Measurements from ENCODE around the gene TOPAZ1. TPM values are rescaled to one million over a fixed set of nuclear protein-coding genes. Genes with fewer than 3 reads are reported as not detected.

TOPAZ1 gene
- 0.01 TPM for polyA plus RNA-seq
- long read RNA-seq, donor 1, result 0 reads
- long read RNA-seq, donor 2, result 0 reads
- long read RNA-seq, donor 3, result 0 reads
- long read RNA-seq, donor 4, result 0 reads
- long read RNA-seq, donor 5, result 0 reads
- long read RNA-seq, donor 6, result 0 reads
- long read RNA-seq, donor 7, result 0 reads
- long read RNA-seq, donor 8, result 0 reads
- long read RNA-seq, donor 9, result 0 reads
- long read RNA-seq, donor 10, result 0 reads
- long read RNA-seq, donor 11, result 0 reads

DNA sequence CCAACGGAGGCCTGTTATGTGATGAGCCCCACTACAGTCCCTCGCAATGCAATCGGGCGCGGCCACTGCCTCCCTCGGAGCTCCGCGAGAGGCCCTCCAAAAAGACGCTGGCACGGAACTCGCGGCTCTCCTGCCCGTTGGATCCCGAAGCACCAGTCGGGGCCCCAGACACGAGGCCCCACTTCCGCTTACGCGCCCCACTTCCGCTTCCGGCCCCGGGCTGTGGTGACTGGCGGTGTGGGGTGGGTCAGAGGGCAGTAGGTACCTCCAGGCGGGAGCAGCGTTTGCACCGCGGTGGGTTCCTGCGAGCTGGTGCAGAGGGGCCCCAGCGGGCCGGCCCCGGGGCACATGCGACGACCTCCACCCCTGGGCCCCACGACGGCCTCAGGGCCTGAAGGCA lies at the start of gene TOPAZ1:
Gene TOPAZ1, plus strand, starts transcription at position 181 of the 400 bp plus-strand sequence. Its CDS starts 168 bp downstream, at position 349.
- H3K27me3 ChIP-seq (ENCODE audit: control insufficient read depth, insufficient read depth, low read length), result no peaks in the 10 kb centered on the region
- no peak within 1 kb of the TSS for H3K4me3 ChIP-seq (ENCODE audit: low read length)
- peaks cover 9% of the 10 kb centered on the region for H3K9me3 ChIP-seq (ENCODE audit: control insufficient read depth, low read depth, low read length)
- H3K27ac ChIP-seq (ENCODE audit: low read length), result no peak within 1 kb of the TSS
- WGBS (ENCODE audit: insufficient coverage, low lambda C conversion rate), result no CpG with 5 or more reads among the region's 35 CpGs
- peaks cover 14% of the 10 kb centered on the region for H3K4me1 ChIP-seq (ENCODE audit: control insufficient read depth, insufficient read depth, low read length)
- no peaks in the 10 kb centered on the region for H3K36me3 ChIP-seq (ENCODE audit: control insufficient read depth, insufficient read depth, low read length)
- DNase-seq, result no peak

DNA sequence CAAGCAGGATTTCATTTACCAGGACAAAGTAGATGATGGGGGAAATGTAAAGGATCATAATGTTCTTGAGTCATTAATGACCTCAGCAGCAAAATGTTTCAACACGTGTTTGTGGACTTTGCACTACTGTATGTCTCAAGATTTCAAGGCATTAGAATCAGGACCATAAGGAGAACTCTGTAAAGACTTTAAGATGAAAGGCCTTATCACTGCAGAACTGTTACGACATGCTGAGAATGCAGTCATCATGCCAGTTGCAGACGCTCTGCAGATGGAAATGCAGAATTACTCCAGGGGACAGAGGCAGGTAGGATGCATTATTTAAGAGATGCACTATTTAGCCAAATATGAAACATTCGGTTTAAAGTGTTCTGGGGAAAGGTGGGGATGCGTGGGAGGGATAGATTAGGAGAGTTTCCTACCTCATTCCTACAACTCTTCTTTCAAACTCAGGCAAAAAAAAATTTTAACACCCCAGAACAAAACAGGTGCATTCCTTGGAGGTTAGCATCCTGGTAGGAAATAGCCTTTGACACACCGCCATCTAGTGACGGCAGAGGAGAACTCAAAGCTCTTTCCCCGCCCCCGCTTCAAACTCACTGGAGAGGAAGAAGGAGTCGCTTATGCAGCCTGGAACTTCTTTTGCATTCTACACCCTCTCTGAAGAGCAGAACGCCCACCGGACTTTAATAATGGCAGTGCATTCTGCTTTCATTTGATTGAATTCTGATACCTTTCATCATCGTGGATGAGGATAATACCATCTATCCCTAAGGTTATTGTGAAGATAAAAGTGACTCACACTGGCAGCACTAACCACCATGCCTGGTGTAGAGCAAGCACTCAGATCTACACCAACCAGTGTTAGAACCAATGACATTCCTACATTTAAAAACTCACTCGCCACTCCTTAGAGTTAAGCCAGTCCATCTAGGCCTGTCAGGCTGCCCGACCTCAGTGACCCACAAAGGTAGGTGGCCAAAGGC lies 43.1 kb upstream of the TOPAZ1 start:
- 7% methylated on average over 2 of the region's 15 CpGs for WGBS (ENCODE audit: insufficient coverage, low lambda C conversion rate)
- Histone ChIP-seq H3K9me3 (ENCODE audit: control insufficient read depth, low read depth, low read length) (no peaks in the 10 kb centered on the region), H3K4me1 (ENCODE audit: control insufficient read depth, insufficient read depth, low read length) (peaks cover 32% of the 10 kb centered on the region), H3K27me3 (ENCODE audit: control insufficient read depth, insufficient read depth, low read length) (no peaks in the 10 kb centered on the region), H3K36me3 (ENCODE audit: control insufficient read depth, insufficient read depth, low read length) (no peaks in the 10 kb centered on the region), H3K4me3 (ENCODE audit: low read length) (no peak overlapping the region), H3K27ac (ENCODE audit: low read length) (peak overlapping the region; percentile 92)
- DNase-seq, result peak; percentile 91 to 96

DNA sequence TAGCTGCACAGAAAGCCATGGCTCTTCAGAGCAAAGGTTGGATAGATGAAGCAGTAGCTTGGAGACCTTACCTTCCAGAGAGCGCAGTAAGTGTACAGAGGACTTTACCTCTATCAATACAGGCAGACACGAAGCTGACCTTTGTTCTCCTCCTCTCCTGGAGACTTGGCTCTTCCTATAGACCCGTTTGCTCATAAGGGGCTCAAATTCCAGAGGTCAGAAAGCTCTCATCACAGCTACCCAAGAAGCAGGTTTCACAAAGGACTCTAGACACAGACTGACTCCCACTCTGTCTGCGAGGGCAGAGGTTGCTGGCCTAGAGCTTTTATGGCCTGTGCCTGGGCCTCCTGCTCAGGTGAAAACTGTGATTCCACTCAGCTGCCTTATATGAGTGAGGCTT lies 35.4 kb upstream of the TOPAZ1 start:
- Histone ChIP-seq H3K27me3 (ENCODE audit: control insufficient read depth, insufficient read depth, low read length) (no peaks in the 10 kb centered on the region), H3K4me1 (ENCODE audit: control insufficient read depth, insufficient read depth, low read length) (peaks cover 55% of the 10 kb centered on the region), H3K36me3 (ENCODE audit: control insufficient read depth, insufficient read depth, low read length) (no peaks in the 10 kb centered on the region), H3K27ac (ENCODE audit: low read length) (peak overlapping the region; percentile 94), H3K9me3 (ENCODE audit: control insufficient read depth, low read depth, low read length) (no peaks in the 10 kb centered on the region), H3K4me3 (ENCODE audit: low read length) (no peak overlapping the region)
- DNase-seq, result peak; percentile 95 to 98
- WGBS (ENCODE audit: insufficient coverage, low lambda C conversion rate), result 10% methylated on average over 2 of the region's 4 CpGs

DNA sequence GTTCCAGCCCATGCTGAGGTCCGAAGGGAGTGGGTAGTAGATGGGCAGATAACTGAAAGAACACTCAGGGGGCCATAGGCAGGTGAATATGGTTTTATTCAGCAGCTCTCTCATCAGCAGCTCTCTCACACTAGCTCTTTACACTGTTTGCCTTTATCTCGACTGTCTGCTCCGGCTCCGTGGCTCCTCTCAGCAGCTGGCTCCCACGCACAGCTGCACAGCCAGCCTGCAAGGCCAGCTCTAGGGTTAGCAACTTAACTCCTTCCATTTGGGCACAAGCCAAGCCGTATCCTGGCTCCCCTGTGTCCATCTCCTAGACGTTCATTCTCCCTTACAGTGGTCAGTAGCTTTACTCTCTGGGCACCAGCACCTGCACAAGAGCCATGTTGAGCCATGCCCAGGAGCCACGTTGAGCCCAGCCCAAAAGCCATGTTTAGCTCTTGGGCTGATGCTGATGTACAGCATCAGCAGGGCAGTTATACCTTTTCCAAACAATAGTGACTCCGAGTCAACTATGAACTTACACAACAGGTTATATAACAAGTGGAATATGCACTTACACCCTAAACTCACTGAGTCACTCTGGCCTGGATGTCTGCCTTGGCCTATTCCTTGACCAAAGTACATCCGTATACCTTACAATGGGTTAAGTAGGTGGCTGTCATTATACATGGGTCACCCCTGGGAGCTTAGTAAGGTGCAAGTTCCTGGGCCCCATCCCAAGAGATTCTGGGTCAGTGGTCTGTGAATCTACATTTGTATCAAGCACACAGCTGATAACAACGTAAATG lies 34.6 kb upstream of the TOPAZ1 start:
- WGBS (ENCODE audit: insufficient coverage, low lambda C conversion rate), result 87% methylated on average over 3 of the region's 11 CpGs
- DNase-seq, result peak in 1 of 2 donors; percentile 67
- H3K27ac ChIP-seq (ENCODE audit: low read length), result peak overlapping the region; percentile 94
- no peaks in the 10 kb centered on the region for H3K27me3 ChIP-seq (ENCODE audit: control insufficient read depth, insufficient read depth, low read length)
- no peaks in the 10 kb centered on the region for H3K9me3 ChIP-seq (ENCODE audit: control insufficient read depth, low read depth, low read length)
- H3K4me3 ChIP-seq (ENCODE audit: low read length), result no peak overlapping the region
- no peaks in the 10 kb centered on the region for H3K36me3 ChIP-seq (ENCODE audit: control insufficient read depth, insufficient read depth, low read length)
- peaks cover 47% of the 10 kb centered on the region for H3K4me1 ChIP-seq (ENCODE audit: control insufficient read depth, insufficient read depth, low read length)

DNA sequence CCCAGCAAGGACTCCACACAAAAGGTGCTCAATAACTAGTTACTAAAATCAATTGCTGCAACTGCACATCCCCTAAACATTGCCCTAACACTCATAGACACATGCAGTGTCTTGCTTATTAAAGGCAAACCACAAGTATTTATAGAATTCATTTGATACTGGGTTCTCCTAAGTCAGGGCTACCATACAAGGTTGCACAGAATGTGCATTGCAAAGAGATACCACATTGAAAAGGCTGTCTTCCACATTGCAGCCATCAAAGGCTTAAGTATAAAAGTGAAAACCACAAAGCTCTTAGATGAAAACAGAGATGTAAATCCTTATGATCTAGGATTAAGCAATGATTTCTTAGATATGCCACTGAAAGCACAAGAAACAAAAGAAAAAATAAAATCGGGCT lies 33.6 kb upstream of the TOPAZ1 start:
- Histone ChIP-seq H3K4me3 (ENCODE audit: low read length) (no peak overlapping the region), H3K4me1 (ENCODE audit: control insufficient read depth, insufficient read depth, low read length) (peaks cover 42% of the 10 kb centered on the region), H3K27me3 (ENCODE audit: control insufficient read depth, insufficient read depth, low read length) (no peaks in the 10 kb centered on the region), H3K27ac (ENCODE audit: low read length) (peak overlapping the region; percentile 94), H3K9me3 (ENCODE audit: control insufficient read depth, low read depth, low read length) (no peaks in the 10 kb centered on the region), H3K36me3 (ENCODE audit: control insufficient read depth, insufficient read depth, low read length) (no peaks in the 10 kb centered on the region)
- WGBS (ENCODE audit: insufficient coverage, low lambda C conversion rate), result 89% methylated on average over 1 of the region's 1 CpG
- no peak for DNase-seq

DNA sequence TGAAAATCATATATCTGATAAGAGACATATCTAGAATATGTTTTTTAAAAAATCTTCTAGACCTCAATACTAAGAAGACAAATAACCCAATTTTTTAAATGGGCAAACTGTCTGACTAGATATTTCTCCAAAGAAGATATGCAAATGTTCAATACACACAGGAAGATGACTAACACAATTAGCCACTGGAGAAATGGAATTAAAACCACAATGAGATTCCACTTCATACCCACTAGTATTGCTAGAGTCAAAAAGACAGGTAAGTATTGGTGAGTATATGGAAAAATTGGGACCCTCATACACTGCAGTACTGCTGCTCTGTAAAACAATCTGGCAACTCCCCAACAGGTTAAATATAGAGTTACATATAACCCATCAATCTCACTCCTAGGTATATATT lies 33.1 kb upstream of the TOPAZ1 start:
- no peaks in the 10 kb centered on the region for H3K27me3 ChIP-seq (ENCODE audit: control insufficient read depth, insufficient read depth, low read length)
- peaks cover 39% of the 10 kb centered on the region for H3K4me1 ChIP-seq (ENCODE audit: control insufficient read depth, insufficient read depth, low read length)
- no peak for DNase-seq
- H3K9me3 ChIP-seq (ENCODE audit: control insufficient read depth, low read depth, low read length), result no peaks in the 10 kb centered on the region
- no peaks in the 10 kb centered on the region for H3K36me3 ChIP-seq (ENCODE audit: control insufficient read depth, insufficient read depth, low read length)
- no peak overlapping the region for H3K27ac ChIP-seq (ENCODE audit: low read length)
- no peak overlapping the region for H3K4me3 ChIP-seq (ENCODE audit: low read length)

DNA sequence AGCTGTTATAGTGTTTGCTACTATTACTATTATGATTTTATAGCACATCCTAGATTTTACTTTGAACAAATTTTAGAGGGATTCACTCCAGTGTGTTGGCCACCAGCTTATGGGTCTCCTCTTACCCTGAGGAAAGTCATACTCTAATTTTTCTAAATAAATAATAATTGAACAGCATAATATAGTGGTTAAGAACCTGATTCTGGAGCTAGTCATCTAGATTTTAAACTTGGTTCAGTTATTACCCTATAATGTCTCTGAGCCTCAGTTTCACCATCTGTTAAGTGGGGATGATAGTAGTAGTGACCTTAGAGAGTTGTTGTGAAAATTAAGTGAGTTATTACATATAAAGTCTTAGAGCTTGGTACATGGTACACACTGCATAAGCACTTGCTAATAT lies 30.7 kb upstream of the TOPAZ1 start:
- DNase-seq, result no peak
- Histone ChIP-seq H3K27me3 (ENCODE audit: control insufficient read depth, insufficient read depth, low read length) (no peaks in the 10 kb centered on the region), H3K36me3 (ENCODE audit: control insufficient read depth, insufficient read depth, low read length) (no peaks in the 10 kb centered on the region), H3K4me3 (ENCODE audit: low read length) (no peak overlapping the region), H3K9me3 (ENCODE audit: control insufficient read depth, low read depth, low read length) (peaks cover 4% of the 10 kb centered on the region), H3K27ac (ENCODE audit: low read length) (no peak overlapping the region), H3K4me1 (ENCODE audit: control insufficient read depth, insufficient read depth, low read length) (peaks cover 17% of the 10 kb centered on the region)

DNA sequence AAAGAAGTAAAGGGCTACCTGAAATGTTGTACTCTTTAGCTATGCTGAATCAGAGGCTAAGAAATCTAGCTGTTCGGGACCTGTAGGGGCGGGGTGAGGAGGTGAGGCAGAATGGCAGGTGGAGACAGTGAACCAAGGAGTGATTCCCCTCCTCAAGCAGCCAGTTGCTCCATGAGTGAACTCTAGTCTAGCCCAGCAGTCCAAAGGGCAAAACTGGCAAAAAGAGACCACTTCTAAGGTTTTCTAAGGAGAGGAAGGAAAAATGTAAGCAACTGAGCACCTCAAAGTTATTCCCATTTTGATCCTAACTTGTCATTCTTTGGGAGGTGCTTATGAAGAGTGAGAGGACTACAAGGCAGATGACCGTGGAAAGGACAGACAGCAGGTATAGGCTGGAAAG lies 19.3 kb upstream of the TOPAZ1 start:
- H3K27ac ChIP-seq (ENCODE audit: low read length), result peak overlapping the region; percentile 55
- DNase-seq, result peak in 1 of 2 donors; percentile 74
- no peaks in the 10 kb centered on the region for H3K36me3 ChIP-seq (ENCODE audit: control insufficient read depth, insufficient read depth, low read length)
- H3K4me3 ChIP-seq (ENCODE audit: low read length), result no peak overlapping the region
- no CpG with 5 or more reads among the region's 3 CpGs for WGBS (ENCODE audit: insufficient coverage, low lambda C conversion rate)
- H3K9me3 ChIP-seq (ENCODE audit: control insufficient read depth, low read depth, low read length), result no peaks in the 10 kb centered on the region
- no peaks in the 10 kb centered on the region for H3K27me3 ChIP-seq (ENCODE audit: control insufficient read depth, insufficient read depth, low read length)
- peaks cover 31% of the 10 kb centered on the region for H3K4me1 ChIP-seq (ENCODE audit: control insufficient read depth, insufficient read depth, low read length)

DNA sequence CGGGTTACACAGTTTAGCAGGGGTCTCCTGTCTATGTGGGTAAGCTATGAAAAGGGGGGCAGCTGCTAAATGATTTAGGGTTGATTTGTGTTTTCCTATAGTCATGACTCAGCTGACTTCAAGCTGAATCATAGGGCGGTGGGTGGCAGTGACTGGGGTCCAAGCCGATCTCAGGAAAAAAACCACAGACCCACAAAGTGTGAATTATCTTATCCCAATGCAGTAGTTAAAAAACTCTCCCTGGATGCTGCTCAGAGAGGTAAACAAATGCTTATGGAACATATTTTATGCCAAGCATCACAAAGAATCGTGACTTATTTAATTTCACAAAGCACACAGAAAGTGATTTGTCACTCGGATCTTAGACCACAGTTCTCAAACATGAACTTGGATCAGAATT lies 18.4 kb upstream of the TOPAZ1 start:
- Histone ChIP-seq H3K9me3 (ENCODE audit: control insufficient read depth, low read depth, low read length) (no peaks in the 10 kb centered on the region), H3K4me3 (ENCODE audit: low read length) (no peak overlapping the region), H3K36me3 (ENCODE audit: control insufficient read depth, insufficient read depth, low read length) (no peaks in the 10 kb centered on the region), H3K27me3 (ENCODE audit: control insufficient read depth, insufficient read depth, low read length) (no peaks in the 10 kb centered on the region), H3K27ac (ENCODE audit: low read length) (peak overlapping the region; percentile 55), H3K4me1 (ENCODE audit: control insufficient read depth, insufficient read depth, low read length) (peaks cover 34% of the 10 kb centered on the region)
- WGBS (ENCODE audit: insufficient coverage, low lambda C conversion rate), result no CpG with 5 or more reads among the region's 5 CpGs
- no peak for DNase-seq

DNA sequence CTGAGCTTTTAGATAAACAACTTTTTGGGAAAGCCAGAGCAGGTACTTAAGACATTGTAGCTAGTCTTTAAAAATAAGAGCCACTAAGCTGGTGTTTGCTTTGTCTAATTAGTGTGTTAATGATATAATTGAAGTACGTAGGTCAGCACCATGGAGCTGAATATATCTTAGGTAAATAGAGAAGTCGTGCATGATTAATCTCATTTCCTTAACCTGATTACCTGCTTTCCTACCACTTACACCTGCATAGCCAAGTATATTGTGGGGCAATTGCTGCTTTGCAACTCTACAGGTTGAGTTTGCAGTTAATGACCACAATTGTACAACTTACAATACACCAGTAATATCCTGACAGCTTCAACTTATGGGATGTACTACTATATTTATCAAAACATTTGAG lies 17.6 kb upstream of the TOPAZ1 start:
- peaks cover 34% of the 10 kb centered on the region for H3K4me1 ChIP-seq (ENCODE audit: control insufficient read depth, insufficient read depth, low read length)
- H3K4me3 ChIP-seq (ENCODE audit: low read length), result no peak overlapping the region
- H3K9me3 ChIP-seq (ENCODE audit: control insufficient read depth, low read depth, low read length), result no peaks in the 10 kb centered on the region
- peak in 1 of 2 donors; percentile 62 for DNase-seq
- H3K36me3 ChIP-seq (ENCODE audit: control insufficient read depth, insufficient read depth, low read length), result no peaks in the 10 kb centered on the region
- peak overlapping the region; percentile 55 for H3K27ac ChIP-seq (ENCODE audit: low read length)
- H3K27me3 ChIP-seq (ENCODE audit: control insufficient read depth, insufficient read depth, low read length), result no peaks in the 10 kb centered on the region
- WGBS (ENCODE audit: insufficient coverage, low lambda C conversion rate), result no CpG with 5 or more reads among the region's 2 CpGs
